Adrenal gland (tissue), 12 donors: ENCODE measurements around the gene CCDC24. TPM values are rescaled to one million over a fixed set of nuclear protein-coding genes. Genes with fewer than 3 reads are reported as not detected.
A peak's percentile ranks its signal among the peaks of the same experiment; 100 is the strongest.

ENCODE experiments used
- DNase-seq, 7 donors: peaks; one replicate each; pipeline ENCODE4 v3.0.0-alpha.2; 2019 to 2020
- H3K27ac ChIP-seq, 5 donors: fragments of 200-600 bp; sonication (generic) in 4 of 5; 1 replicate in 3 of 5; 2 replicates in 2 of 5; pipeline versions ENCODE4 v1.5.1 to v1.8.0; 2016 to 2020; ENCODE audit warnings: mild to moderate bottlenecking in 1 of 5
- H3K27me3 ChIP-seq: fragments of 200-600 bp; 2 replicates; pipeline ENCODE4 v1.8.0; 2021
- H3K36me3 ChIP-seq, 2 donors: fragments of 200-600 bp; replicated peaks in 1 of 2; 1 replicate in 1 of 2; 2 replicates in 1 of 2; pipeline versions ENCODE4 v1.5.1 to v1.8.0; 2018 to 2022
- H3K4me1 ChIP-seq, 2 donors: fragments of 200-600 bp; replicated peaks in 1 of 2; 1 replicate in 1 of 2; 2 replicates in 1 of 2; pipeline versions ENCODE4 v1.5.1 to v1.8.0; 2018 to 2021
- H3K4me3 ChIP-seq, 4 donors: fragments of 200-600 bp; sonication (generic) in 3 of 4; one replicate each; pipeline ENCODE4 v1.5.1; 2016 to 2018
- H3K9me3 ChIP-seq, 3 donors: fragments of 200-600 bp; sonication (generic) in 1 of 3; replicated peaks in 1 of 3; 1 replicate in 2 of 3; 2 replicates in 1 of 3; pipeline versions ENCODE4 v1.5.1 to v1.8.0; 2016 to 2021
- CTCF ChIP-seq, 6 experiments: fragments of 450-650 bp in 4 of 6; fragments of 200-600 bp in 2 of 6; sonication (generic) in 1 of 6; IDR thresholded peaks; 1 replicate in 5 of 6; 2 replicates in 1 of 6; pipeline versions ENCODE4 v1.5.1 to v1.8.0; 2016 to 2021; ENCODE audit warnings: antibody characterized with exemption in 6 of 6, mild to moderate bottlenecking in 2 of 6, moderate library complexity in 1 of 6
- POLR2A ChIP-seq, 2 donors: fragments of 450-650 bp; IDR thresholded peaks; one replicate each; pipeline ENCODE4 v1.6.1; 2017; ENCODE audit warnings: antibody characterized with exemption in 2 of 2, mild to moderate bottlenecking in 2 of 2, moderate library complexity in 1 of 2
- WGBS, 4 donors: extraction: QIAGEN DNeasy Blood & Tissue Kit in 2 of 4; methylation state at CpG; one replicate each; pipeline versions ENCODE4 v1.1.5 to v1.1.7; 2013 to 2017; 5-methylcytosine and 5-hydroxymethylcytosine counted together
- intact Hi-C, 2 donors: fragments of 100-400 bp; cut with DNase I; formaldehyde crosslinking; loops; one replicate each; pipeline versions ENCODE4 v1.14.1 to v1.15.0; 2022 to 2023
- polyA plus RNA-seq, 3 donors: library from polyadenylated mRNA; stranded (reverse); fragments of 200-250 nt in 2 of 3; fragments of 350-450 nt in 1 of 3; fragmentation: Illumina TruSeq in 1 of 3; extraction: RNeasy Lipid Tissue Mini Kit (QIAGEN cat#74804) in 1 of 3; gene quantifications; one replicate each; pipeline ENCODE4 v1.2.3, GENCODE V29; 2013 to 2014
- total RNA-seq, 9 donors: library from RNA; depleted of rRNA in 4 of 9; stranded (reverse); fragments of >200 nt in 4 of 9; fragments of 120-200 nt in 1 of 9; fragmentation: NEBNext Ultra II Directional in 1 of 9; extraction: Animal tissue kit (Norgen Biotek cat#: 25700) in 1 of 9; gene quantifications; one replicate each; pipeline versions ENCODE4 v1.1.0 to v1.2.4, GENCODE V29; 2013 to 2023
- donor health status: healthy with polysubstance abuse.
- donor health status: Bipolar disorder and iron deficiency.
- donor health status: DM: yes; HTN: yes; CAD: no.
- donor health status: DM: no; HTN: no; CAD: no.
- donor health status: DM: no; HTN: no; CAD: no.
- donor health status: DM: yes; HTN: yes; CAD: no.

CCDC24 gene
- total and polyA plus RNA-seq, 12 donors, result 3.1 to 53.5 (median 11.7) TPM

- 85 to 89% (median 87%) methylated on average over 6 of the region's 6 CpGs for WGBS, 4 donors
- intact Hi-C loops, result no loop called here
- no peak for TF ChIP-seq CTCF (IDR thresholded peaks at IDR 0.05)
These were observed 4.7 kb upstream of the CCDC24 start for GRCh38 chr1:43986712-43987111.

GRCh38 chr1:43987159-43987902, 4.1 kb upstream of the CCDC24 start:
- intact Hi-C loops, result no loop called here
- Histone ChIP-seq H3K4me3 (no peak overlapping the region), H3K9me3 (no peaks in the 10 kb centered on the region), H3K4me1 (peaks cover 7 to 11% of the 10 kb centered on the region in 2 donors), H3K27ac (no peak overlapping the region), H3K27me3 (no peaks in the 10 kb centered on the region), H3K36me3 (no peaks in the 10 kb centered on the region)
- no peak for DNase-seq
- 83 to 93% (median 87%) methylated on average over 6 of the region's 6 CpGs for WGBS, 4 donors
- TF ChIP-seq POLR2A (IDR thresholded peaks at IDR 0.05) (no peak), CTCF (IDR thresholded peaks at IDR 0.05) (no peak)

More at GRCh38 chr1:43986712-43987111, 4.7 kb upstream of the CCDC24 start:
- no peaks in the 10 kb centered on the region for H3K27me3 ChIP-seq
- H3K27ac ChIP-seq, result no peak overlapping the region
- H3K4me3 ChIP-seq, result no peak overlapping the region
- peaks cover 6 to 7% of the 10 kb centered on the region in 2 donors for H3K4me1 ChIP-seq
- DNase-seq, result no peak
- H3K9me3 ChIP-seq, result no peaks in the 10 kb centered on the region
- H3K36me3 ChIP-seq, result no peaks in the 10 kb centered on the region

- Histone ChIP-seq H3K4me1 (peaks cover 7 to 11% of the 10 kb centered on the region in 2 donors), H3K36me3 (no peaks in the 10 kb centered on the region), H3K27me3 (no peaks in the 10 kb centered on the region), H3K9me3 (no peaks in the 10 kb centered on the region), H3K27ac (peak overlapping the region; percentile 20 to 82 (median 79)), H3K4me3 (peak overlapping the region in 1 of 4 donors; percentile 73)
- peak in 1 of 7 donors; percentile 25 for DNase-seq
- intact Hi-C loops, result no loop called here
- TF ChIP-seq POLR2A (IDR thresholded peaks at IDR 0.05) (no peak), CTCF (IDR thresholded peaks at IDR 0.05) (no peak)
- WGBS, 4 donors, result 65 to 81% (median 73%) methylated on average over 12 to 19 of the region's 19 CpGs
These were observed 864 bp upstream of the CCDC24 start for GRCh38 chr1:43990271-43991199.

GRCh38 chr1:43991200-43991475, 261 bp upstream of the CCDC24 start:
- 0 to 3% (median 2%) methylated on average over 4 to 10 of the region's 10 CpGs for WGBS, 4 donors
- intact Hi-C loops, result no loop called here
- H3K36me3 ChIP-seq, result no peaks in the 10 kb centered on the region
- H3K4me3 ChIP-seq, result peak overlapping the region in 2 of 4 donors; percentile 72 to 73
- no peaks in the 10 kb centered on the region for H3K9me3 ChIP-seq
- H3K4me1 ChIP-seq, result peaks cover 7 to 11% of the 10 kb centered on the region in 2 donors
- DNase-seq, result no peak
- H3K27me3 ChIP-seq, result no peaks in the 10 kb centered on the region
- no peak for TF ChIP-seq POLR2A (IDR thresholded peaks at IDR 0.05)
- TF ChIP-seq CTCF (IDR thresholded peaks at IDR 0.05), result no peak
- peak overlapping the region; percentile 20 to 82 (median 79) for H3K27ac ChIP-seq
